HEK293 (cell line): ENCODE data around the gene DEUP1.

Source experiments
- CTCF ChIA-PET: fragments of 350-600 bp; formaldehyde crosslinking; extraction: SDS; loops from one replicate; lab custom pipeline; 2021; ENCODE audit warnings: antibody characterized with exemption; lab: Yijun Ruan, JAX
- POLR2A ChIA-PET: fragments of 300-600 bp; formaldehyde crosslinking; extraction: SDS; loops from one replicate; lab custom pipeline; 2020; ENCODE audit warnings: antibody characterized with exemption, inconsistent platforms; lab: Yijun Ruan, JAX
- H3K27ac ChIP-seq: fragments of 200-500 bp; sonication (Bioruptor generic); 2 replicates; pipeline ENCODE4 v1.5.1; 2014; ENCODE audit warnings: low read depth, low read length, control low read depth, inconsistent platforms; ENCODE audit errors: extremely low read depth
- H3K36me3 ChIP-seq, 2 experiments: fragments of 200-500 bp in 1 of 2; sonication (Bioruptor generic) in 1 of 2; 1 replicate in 1 of 2; 2 replicates in 1 of 2; pipeline ENCODE4 v1.5.1; 2014 to 2017; ENCODE audit warnings: inconsistent platforms in 2 of 2, low read length in 2 of 2; ENCODE audit not compliant: control insufficient read depth in 2 of 2, insufficient read depth in 1 of 2
- H3K4me1 ChIP-seq: fragments of 200-500 bp; sonication (Bioruptor generic); 2 replicates; pipeline ENCODE4 v1.5.1; 2014; ENCODE audit warnings: mild to moderate bottlenecking, low read length, inconsistent platforms; ENCODE audit not compliant: control insufficient read depth, insufficient read depth
- H3K4me3 ChIP-seq: 2 replicates; pipeline ENCODE4 v1.5.1; 2011; ENCODE audit warnings: low read depth, mild to moderate bottlenecking, control low read depth, low read length, moderate library complexity
- H3K9me3 ChIP-seq: fragments of 200-500 bp; sonication (Bioruptor generic); 2 replicates; pipeline ENCODE4 v1.5.1; 2014; ENCODE audit warnings: low read depth, low read length, inconsistent platforms; ENCODE audit not compliant: control insufficient read depth, insufficient read depth
- ATF2 ChIP-seq: fragments of 450-650 bp; formaldehyde crosslinking; IDR thresholded peaks from 2 replicates; pipeline ENCODE4 v1.5.1; 2016; ENCODE audit warnings: missing biosample characterization, missing genetic modification characterization, low read depth
- EGR2 ChIP-seq: fragments of 450-650 bp; formaldehyde crosslinking; IDR thresholded peaks from 2 replicates; pipeline ENCODE4 v1.5.1; 2016; ENCODE audit warnings: low read depth, missing biosample characterization, missing genetic modification characterization
- ZFP41 ChIP-seq: fragments of 450-650 bp; formaldehyde crosslinking; IDR thresholded peaks from 2 replicates; pipeline ENCODE4 v1.5.1; 2016; ENCODE audit warnings: missing biosample characterization, missing genetic modification characterization, borderline replicate concordance
- ZFP69B ChIP-seq: fragments of 450-650 bp; formaldehyde crosslinking; IDR thresholded peaks from 2 replicates; pipeline ENCODE4 v1.5.1; 2016; ENCODE audit warnings: missing biosample characterization, missing genetic modification characterization
- ZIC2 ChIP-seq: fragments of 450-650 bp; formaldehyde crosslinking; IDR thresholded peaks from 2 replicates; pipeline ENCODE4 v1.5.1; 2016; ENCODE audit warnings: missing biosample characterization, missing genetic modification characterization
- ZNF148 ChIP-seq: fragments of 450-650 bp; formaldehyde crosslinking; IDR thresholded peaks from 2 replicates; pipeline ENCODE4 v1.5.0; 2017; ENCODE audit warnings: missing biosample characterization, missing genetic modification characterization, borderline replicate concordance
- ZNF23 ChIP-seq: fragments of 450-650 bp; formaldehyde crosslinking; IDR thresholded peaks from 2 replicates; pipeline ENCODE4 v1.5.1; 2016; ENCODE audit warnings: missing biosample characterization, missing genetic modification characterization, borderline replicate concordance
- ZNF24 ChIP-seq: fragments of 450-650 bp; formaldehyde crosslinking; IDR thresholded peaks from 2 replicates; pipeline ENCODE4 v1.5.1; 2016; ENCODE audit warnings: missing biosample characterization, missing genetic modification characterization
- ZNF292 ChIP-seq: fragments of 450-650 bp; formaldehyde crosslinking; IDR thresholded peaks from 2 replicates; pipeline ENCODE4 v1.5.1; 2016; ENCODE audit warnings: low read depth, missing biosample characterization, missing genetic modification characterization, borderline replicate concordance
- ZNF302 ChIP-seq: fragments of 450-650 bp; formaldehyde crosslinking; IDR thresholded peaks from 2 replicates; pipeline ENCODE4 v1.5.1; 2016; ENCODE audit warnings: missing biosample characterization, missing genetic modification characterization, low read depth
- ZNF404 ChIP-seq: fragments of 450-650 bp; formaldehyde crosslinking; IDR thresholded peaks from 2 replicates; pipeline ENCODE4 v1.5.1; 2017; ENCODE audit warnings: missing biosample characterization, missing genetic modification characterization
- ZNF423 ChIP-seq: fragments of 450-650 bp; formaldehyde crosslinking; IDR thresholded peaks from 2 replicates; pipeline ENCODE4 v1.5.1; 2016; ENCODE audit warnings: missing biosample characterization, missing genetic modification characterization
- ZNF530 ChIP-seq: fragments of 450-650 bp; formaldehyde crosslinking; IDR thresholded peaks from 2 replicates; pipeline ENCODE4 v1.5.1; 2016; ENCODE audit warnings: low read depth, missing biosample characterization, missing genetic modification characterization
- ZNF629 ChIP-seq: fragments of 450-650 bp; formaldehyde crosslinking; IDR thresholded peaks from 2 replicates; pipeline ENCODE4 v1.5.1; 2017; ENCODE audit warnings: missing biosample characterization, missing genetic modification characterization
- ZNF639 ChIP-seq: fragments of 450-650 bp; formaldehyde crosslinking; IDR thresholded peaks from 2 replicates; pipeline ENCODE4 v1.5.1; 2016; ENCODE audit warnings: missing biosample characterization, missing genetic modification characterization
- ZNF664 ChIP-seq: fragments of 450-650 bp; formaldehyde crosslinking; IDR thresholded peaks from 2 replicates; pipeline ENCODE4 v1.5.1; 2016; ENCODE audit warnings: missing biosample characterization, missing genetic modification characterization
- ZNF701 ChIP-seq: fragments of 450-650 bp; formaldehyde crosslinking; IDR thresholded peaks from 2 replicates; pipeline ENCODE4 v1.5.1; 2016; ENCODE audit warnings: missing biosample characterization, missing genetic modification characterization
- ZNF704 ChIP-seq: fragments of 450-650 bp; formaldehyde crosslinking; IDR thresholded peaks from 2 replicates; pipeline ENCODE4 v1.5.1; 2016; ENCODE audit warnings: missing biosample characterization, missing genetic modification characterization
- ZNF747 ChIP-seq: fragments of 450-650 bp; formaldehyde crosslinking; IDR thresholded peaks from 2 replicates; pipeline ENCODE4 v1.5.1; 2016; ENCODE audit warnings: missing biosample characterization, missing genetic modification characterization
- ZNF777 ChIP-seq: fragments of 450-650 bp; formaldehyde crosslinking; IDR thresholded peaks from 2 replicates; pipeline ENCODE4 v1.5.1; 2017; ENCODE audit warnings: missing biosample characterization, missing genetic modification characterization, borderline replicate concordance
- ZSCAN4 ChIP-seq: fragments of 450-650 bp; formaldehyde crosslinking; IDR thresholded peaks from 2 replicates; pipeline ENCODE4 v1.5.1; 2017; ENCODE audit warnings: missing biosample characterization, missing genetic modification characterization

Gene DEUP1

GRCh38 chr11:93322207-93322606 is 8.3 kb upstream of the DEUP1 start:
- ChIA-PET POLR2A (no interaction called here), CTCF (no interaction called here)
- TF ChIP-seq ZNF747 (tag by site-specific recombination), result no peak
- TF ChIP-seq ZNF24 (tag by site-specific recombination), result no peak
- no peak for TF ChIP-seq ATF2 (tag by site-specific recombination)
- no peak for TF ChIP-seq EGR2 (tag by site-specific recombination)
- TF ChIP-seq ZNF404 (tag by site-specific recombination), result no peak
- TF ChIP-seq ZNF704 (tag by site-specific recombination), result no peak
- TF ChIP-seq ZFP41 (tag by site-specific recombination), result no peak
- TF ChIP-seq ZSCAN4 (tag by site-specific recombination), result no peak
- no peak for TF ChIP-seq ZNF639 (tag by site-specific recombination)
- TF ChIP-seq ZNF302 (tag by site-specific recombination), result no peak
- TF ChIP-seq ZNF23 (tag by site-specific recombination), result no peak
- TF ChIP-seq ZNF629 (tag by site-specific recombination), result no peak
- TF ChIP-seq ZNF148, result no peak
- TF ChIP-seq ZNF777 (tag by site-specific recombination), result no peak
- no peak for TF ChIP-seq ZNF530 (tag by site-specific recombination)
- no peak for TF ChIP-seq ZNF423
- TF ChIP-seq ZNF292 (tag by site-specific recombination), result no peak
- H3K9me3 ChIP-seq, result no peaks in the 10 kb centered on the region
- H3K4me1 ChIP-seq, result no peaks in the 10 kb centered on the region
- no peak overlapping the region for H3K27ac ChIP-seq
- H3K36me3 ChIP-seq, result no peaks in the 10 kb centered on the region
- H3K4me3 ChIP-seq, result no peak overlapping the region

- Histone ChIP-seq H3K4me3 (no peak overlapping the region), H3K9me3 (no peaks in the 10 kb centered on the region), H3K4me1 (no peaks in the 10 kb centered on the region), H3K27ac (no peak overlapping the region), H3K36me3 (no peaks in the 10 kb centered on the region)
- CTCF ChIA-PET, result interaction anchor here (0.7 kb wide), 1 partner anchor 89 kb away, joined by 3 read pairs; no protein-coding TSS in a partner anchor
- POLR2A ChIA-PET, result no interaction called here
- TF ChIP-seq ZNF664 (no peak), ZNF701 (tag by site-specific recombination) (no peak), ZFP69B (no peak), ZIC2 (tag by site-specific recombination) (no peak)
Observed at GRCh38 chr11:93323747-93324146, 6.8 kb upstream of the DEUP1 start.
